H1 (cell line): ENCODE results near the gene ARPP21. TPM values are rescaled to one million over a fixed set of nuclear protein-coding genes. Genes with fewer than 3 reads are reported as not detected.

Experiments used
- CTCF ChIA-PET: fragments of 300-600 bp; sonication (Branson Sonifier 250); formaldehyde crosslinking; loops from one replicate; lab custom pipeline; 2021; ENCODE audit not compliant: partially characterized antibody; lab: Charles Lee
- POLR2A ChIA-PET: fragments of 300-600 bp; sonication (Branson Sonifier 250); formaldehyde crosslinking; loops from one replicate; lab custom pipeline; 2021; ENCODE audit warnings: inconsistent platforms; ENCODE audit not compliant: partially characterized antibody; lab: Charles Lee
- DNase-seq, 2 experiments: peaks; one replicate each; pipeline versions ENCODE4 v3.0.0 to v3.0.0-alpha.2; 2010 to 2022; ENCODE audit warnings: low spot score in 2 of 2, low read depth in 1 of 2, mixed read lengths in 1 of 2
- FAIRE-seq: peaks from 2 replicates; lab custom pipeline; 2011; peaks lifted over from hg19 to GRCh38; lab: Jason Lieb, UNC
- H2AFZ ChIP-seq: 2 replicates; pipeline ENCODE4 v1.8.1; 2012; ENCODE audit warnings: low read length, inconsistent platforms
- H2AK5ac ChIP-seq: 2 replicates; pipeline ENCODE4 v1.6.1; 2013; ENCODE audit warnings: low read depth, low read length
- H2BK120ac ChIP-seq: replicated peaks from 2 replicates; pipeline ENCODE3; 2013; ENCODE audit warnings: low read depth, low read length, inconsistent platforms
- H2BK12ac ChIP-seq: 2 replicates; pipeline ENCODE4 v1.6.1; 2013; ENCODE audit warnings: low read depth, low read length
- H2BK15ac ChIP-seq: 2 replicates; pipeline ENCODE4 v1.6.1; 2013; ENCODE audit warnings: low read length
- H2BK20ac ChIP-seq: 2 replicates; pipeline ENCODE4 v1.6.1; 2013; ENCODE audit warnings: low read length
- H2BK5ac ChIP-seq: 2 replicates; pipeline ENCODE4 v1.6.1; 2013; ENCODE audit warnings: low read depth, low read length
- H3K14ac ChIP-seq: 2 replicates; pipeline ENCODE4 v1.6.1; 2013; ENCODE audit warnings: inconsistent platforms; ENCODE audit not compliant: insufficient read length
- H3K18ac ChIP-seq: 2 replicates; pipeline ENCODE4 v1.6.1; 2013; ENCODE audit warnings: low read length; ENCODE audit errors: extremely low read depth
- H3K23ac ChIP-seq: 2 replicates; pipeline ENCODE4 v1.6.1; 2013; ENCODE audit warnings: inconsistent platforms; ENCODE audit not compliant: insufficient read length
- H3K23me2 ChIP-seq: 2 replicates; pipeline ENCODE4 v1.6.1; 2013; ENCODE audit warnings: low read depth, low read length
- H3K27ac ChIP-seq: 2 replicates; pipeline ENCODE4 v1.6.1; 2011; ENCODE audit warnings: low read depth, low read length, inconsistent platforms
- H3K27me3 ChIP-seq, 4 experiments: replicated peaks in 1 of 4; 1 replicate in 1 of 4; 2 replicates in 3 of 4; pipeline versions ENCODE4 v1.6.1 to v1.8.1; 2011 to 2013; ENCODE audit warnings: low read length in 3 of 4, mild to moderate bottlenecking in 3 of 4, inconsistent platforms in 2 of 4, mixed read lengths in 2 of 4, moderate library complexity in 1 of 4; ENCODE audit not compliant: control insufficient read depth in 3 of 4, insufficient read depth in 3 of 4; ENCODE audit errors: extremely low read depth in 1 of 4
- H3K36me3 ChIP-seq, 4 experiments: 2 replicates each; pipeline versions ENCODE4 v1.6.1 to v1.8.1; 2011 to 2013; ENCODE audit warnings: mild to moderate bottlenecking in 4 of 4, low read length in 3 of 4, moderate library complexity in 2 of 4, control low read depth in 1 of 4, inconsistent platforms in 1 of 4; ENCODE audit not compliant: insufficient read depth in 4 of 4, control insufficient read depth in 2 of 4
- H3K4ac ChIP-seq: replicated peaks from 2 replicates; pipeline ENCODE3; 2013; ENCODE audit warnings: low read length, low read depth, mixed read lengths, inconsistent platforms; ENCODE audit not compliant: insufficient read length
- H3K4me1 ChIP-seq, 4 experiments: replicated peaks in 1 of 4; 1 replicate in 1 of 4; 2 replicates in 3 of 4; pipeline versions ENCODE4 v1.6.1 to v1.8.1; 2011 to 2013; ENCODE audit warnings: low read length in 3 of 4, inconsistent platforms in 2 of 4, mixed read lengths in 1 of 4; ENCODE audit not compliant: insufficient read depth in 4 of 4, control insufficient read depth in 3 of 4
- H3K4me2 ChIP-seq, 2 experiments: 2 replicates each; pipeline versions ENCODE4 v1.6.1 to v1.8.1; 2011 to 2013; ENCODE audit warnings: low read depth in 2 of 2, low read length in 2 of 2, control low read depth in 1 of 2, inconsistent platforms in 1 of 2, mild to moderate bottlenecking in 1 of 2; ENCODE audit not compliant: insufficient read depth in 1 of 2
- H3K4me3 ChIP-seq, 4 experiments: fragments of 200-600, 300-600 bp in 1 of 4; sonication (generic), shearing (Covaris generic), sonication (Bioruptor Twin) in 1 of 4; 2 replicates each; pipeline versions ENCODE4 v1.5.1 to v1.8.1; 2011 to 2016; ENCODE audit warnings: low read length in 4 of 4, low read depth in 3 of 4, control low read depth in 2 of 4, inconsistent platforms in 2 of 4, mild to moderate bottlenecking in 2 of 4, mixed read lengths in 1 of 4, moderate library complexity in 1 of 4; ENCODE audit not compliant: insufficient read depth in 2 of 4; ENCODE audit errors: extremely low read depth in 1 of 4
- H3K56ac ChIP-seq: replicated peaks from 2 replicates; pipeline ENCODE3; 2013; ENCODE audit warnings: low read depth, mild to moderate bottlenecking, mixed read lengths, low read length, inconsistent platforms; ENCODE audit not compliant: insufficient read length
- H3K79me1 ChIP-seq: 2 replicates; pipeline ENCODE4 v1.6.1; 2013; ENCODE audit warnings: low read depth, low read length, control low read depth
- H3K79me2 ChIP-seq, 2 experiments: 2 replicates each; pipeline versions ENCODE4 v1.6.1 to v1.8.1; 2012 to 2013; ENCODE audit warnings: low read length in 2 of 2, mild to moderate bottlenecking in 2 of 2, inconsistent platforms in 1 of 2; ENCODE audit not compliant: insufficient read depth in 2 of 2, control insufficient read depth in 1 of 2
- H3K9ac ChIP-seq, 4 experiments: replicated peaks in 1 of 4; 1 replicate in 1 of 4; 2 replicates in 3 of 4; pipeline versions ENCODE4 v1.6.1 to v1.8.1; 2011 to 2013; ENCODE audit warnings: low read depth in 3 of 4, low read length in 3 of 4, control low read depth in 2 of 4, mild to moderate bottlenecking in 2 of 4, moderate library complexity in 2 of 4, inconsistent platforms in 1 of 4; ENCODE audit errors: extremely low read depth in 1 of 4
- H3K9me3 ChIP-seq, 2 experiments: 2 replicates each; pipeline versions ENCODE4 v1.6.1 to v1.8.1; 2012 to 2013; ENCODE audit warnings: mild to moderate bottlenecking in 2 of 2, moderate library complexity in 2 of 2, control low read depth in 1 of 2, inconsistent platforms in 1 of 2, low read depth in 1 of 2, low read length in 1 of 2, mixed read lengths in 1 of 2; ENCODE audit not compliant: insufficient read depth in 2 of 2
- H4K20me1 ChIP-seq, 2 experiments: replicated peaks in 1 of 2; 2 replicates each; pipeline versions ENCODE3 to v1.8.1; 2011 to 2013; ENCODE audit warnings: inconsistent platforms in 2 of 2, low read length in 2 of 2, mild to moderate bottlenecking in 1 of 2; ENCODE audit not compliant: insufficient read depth in 2 of 2, control insufficient read depth in 1 of 2
- H4K5ac ChIP-seq: 2 replicates; pipeline ENCODE4 v1.6.1; 2013; ENCODE audit warnings: low read length, low read depth, mixed read lengths, inconsistent platforms; ENCODE audit not compliant: insufficient read length
- H4K8ac ChIP-seq: 2 replicates; pipeline ENCODE4 v1.8.0; 2013; ENCODE audit warnings: mild to moderate bottlenecking, moderate library complexity, low read length, inconsistent platforms; ENCODE audit not compliant: insufficient read depth; ENCODE audit errors: extremely low read depth
- H4K91ac ChIP-seq: replicated peaks from 2 replicates; pipeline ENCODE3; 2013; ENCODE audit warnings: low read length, mixed read lengths, inconsistent platforms; ENCODE audit not compliant: insufficient read length
- CTBP2 ChIP-seq: IDR thresholded peaks from 2 replicates; pipeline ENCODE4 v1.7.0; 2011; ENCODE audit warnings: borderline replicate concordance, mild to moderate bottlenecking, moderate library complexity, mixed read lengths, low read length; ENCODE audit not compliant: insufficient read depth, insufficient read length
- EGR1 ChIP-seq: IDR thresholded peaks from 2 replicates; pipeline ENCODE4 v1.6.1; 2011; ENCODE audit warnings: low read depth, low read length, borderline replicate concordance
- HDAC2 ChIP-seq, 2 experiments: fragments of 300-600 bp in 1 of 2; sonication (generic) in 1 of 2; IDR thresholded peaks; 2 replicates each; pipeline ENCODE4 v1.6.1; 2011 to 2012; ENCODE audit warnings: low read depth in 2 of 2, low read length in 2 of 2, mild to moderate bottlenecking in 2 of 2, moderate library complexity in 2 of 2, borderline replicate concordance in 1 of 2, inconsistent platforms in 1 of 2
- HDAC6 ChIP-seq: IDR thresholded peaks from one replicate; pipeline ENCODE4 v1.7.1; 2012; ENCODE audit warnings: low read depth, mild to moderate bottlenecking, inconsistent platforms, low read length, moderate library complexity
- KDM4A ChIP-seq: IDR thresholded peaks from one replicate; pipeline ENCODE4 v1.7.1; 2012; ENCODE audit warnings: low read depth, mild to moderate bottlenecking, moderate library complexity, low read length, inconsistent platforms; ENCODE audit not compliant: severe bottlenecking
- RFX5 ChIP-seq: IDR thresholded peaks from 2 replicates; pipeline ENCODE4 v1.6.1; 2011; ENCODE audit warnings: low read depth, low read length, improper control_type of control experiment, borderline replicate concordance
- SIN3A ChIP-seq, 2 experiments: IDR thresholded peaks in 1 of 2; conservative IDR thresholded peaks in 1 of 2; 2 replicates each; pipeline ENCODE4 v1.6.1; 2011 to 2012; ENCODE audit warnings: low read length in 2 of 2, improper control_type of control experiment in 1 of 2, low read depth in 1 of 2, mild to moderate bottlenecking in 1 of 2
- SRF ChIP-seq: IDR thresholded peaks from 2 replicates; pipeline ENCODE4 v1.6.1; 2011; ENCODE audit warnings: mild to moderate bottlenecking, low read depth, low read length, moderate library complexity
- TCF12 ChIP-seq: IDR thresholded peaks from 2 replicates; pipeline ENCODE4 v1.6.1; 2011; ENCODE audit warnings: low read depth, mild to moderate bottlenecking, low read length
- TEAD4 ChIP-seq: IDR thresholded peaks from 2 replicates; pipeline ENCODE4 v1.6.1; 2012; ENCODE audit warnings: low read depth, low read length, inconsistent platforms, mixed read lengths
- USF2 ChIP-seq: IDR thresholded peaks from 2 replicates; pipeline ENCODE4 v1.6.1; 2011; ENCODE audit warnings: low read length, improper control_type of control experiment
- WGBS, 2 experiments: shearing (Covaris generic) in 1 of 2; methylation state at CpG; one replicate each; pipeline versions ENCODE4 v1.1.6 to v1.1.7; 2013 to 2015; ENCODE audit warnings: low lambda C conversion rate in 2 of 2, mixed read lengths in 2 of 2, inconsistent platforms in 1 of 2, low coverage in 1 of 2, missing lambda C conversion rate in 1 of 2; ENCODE audit not compliant: insufficient replicate concordance in 2 of 2, insufficient coverage in 1 of 2, insufficient read length in 1 of 2; ENCODE audit errors: extremely low coverage in 1 of 2, missing lambda C conversion rate in 1 of 2; 5-methylcytosine and 5-hydroxymethylcytosine counted together
- polyA plus RNA-seq, 7 experiments: library from polyadenylated mRNA; depleted of rRNA in 3 of 7; stranded (reverse) in 5 of 7; unstranded in 2 of 7; fragments of >200 nt in 5 of 7; fragments of 200-250 nt in 2 of 7; gene quantifications; 1 replicate in 5 of 7; 2 replicates in 1 of 7; 4 replicates in 1 of 7; pipeline versions ENCODE4 v1.2.1 to v1.2.3, GENCODE V29; 2011 to 2013; ENCODE audit warnings: missing spikeins in 2 of 7, mixed read lengths in 2 of 7
- total RNA-seq: library from RNA; stranded (reverse); fragmentation: NEBNext Ultra II Directional; extraction: Animal tissue kit (Norgen Biotek cat#: 25700); gene quantifications from 2 replicates; pipeline ENCODE4 v1.2.1, GENCODE V29; 2021
- TF ChIP-seq, protein P1 (sequence below): IDR thresholded peaks from 2 replicates; pipeline ENCODE4 v1.6.1; 2011; ENCODE audit warnings: low read depth, mild to moderate bottlenecking, low read length; ENCODE audit not compliant: insufficient read depth

Gene ARPP21
- total and polyA plus RNA-seq, 2 of the 8 experiments (the other 6 are each of a cell fraction or from before 2014, with no cell fraction given): not detected

DNA sequence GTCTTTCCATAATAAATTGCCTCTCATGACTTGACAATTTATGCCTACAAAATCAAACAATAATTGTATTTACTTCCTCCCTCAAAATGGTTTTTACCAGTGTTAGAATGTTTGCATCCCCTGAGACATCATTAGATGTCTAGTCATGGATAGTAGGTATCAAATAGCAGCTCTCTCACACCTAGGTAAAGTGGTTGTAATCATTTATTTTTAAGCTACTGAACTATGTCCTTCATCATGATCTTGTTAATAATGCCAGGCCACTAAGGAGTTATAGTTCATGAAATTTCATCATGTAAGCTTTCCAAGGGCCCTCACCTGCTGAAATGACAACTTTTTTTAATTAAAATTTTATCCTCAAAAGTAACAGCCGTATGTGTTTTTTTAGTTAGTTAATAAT lies 134.1 kb downstream of the ARPP21 start:
- ChIA-PET CTCF (interaction anchor here (0.7 to 1.5 kb wide), 3 partner anchors 12 to 174 kb away, joined by 3 to 4 read pairs (median 3); no protein-coding TSS in a partner anchor), POLR2A (no interaction called here)
- Histone ChIP-seq H2BK15ac (no peak overlapping the region), H3K79me2 (no peaks in the 10 kb centered on the region), H3K79me1 (no peaks in the 10 kb centered on the region), H3K4me2 (no peak overlapping the region), H2AFZ (no peak overlapping the region), H4K5ac (no peak overlapping the region), H3K23me2 (no peaks in the 10 kb centered on the region), H3K27ac (no peak overlapping the region), H3K4me1 (0 out of 7 replicates have a peak, but pooled peaks cover 0 to 3% (median 0%) of the 10 kb centered on the region in 4 experiments), H4K20me1 (no peaks in the 10 kb centered on the region), H3K14ac (no peak overlapping the region), H2BK120ac (no peak overlapping the region), H3K18ac (no peak overlapping the region), H2BK12ac (no peak overlapping the region), H4K91ac (no peak overlapping the region), H3K23ac (no peak overlapping the region), H3K27me3 (no peaks in the 10 kb centered on the region), H2BK20ac (no peak overlapping the region), H3K9me3 (no peaks in the 10 kb centered on the region), H3K4ac (no peak overlapping the region), H3K56ac (no peak overlapping the region), H3K4me3 (no peak overlapping the region), H4K8ac (no peak overlapping the region), H3K9ac (no peak overlapping the region), H3K36me3 (no peaks in the 10 kb centered on the region), H2BK5ac (no peak overlapping the region), H2AK5ac (no peak overlapping the region)
- no peak for DNase-seq
- FAIRE-seq: no peak
- 95% methylated on average over 1 of the region's 1 CpG; no CpG with 5 or more reads in 1 of the 2 experiments for WGBS, 2 experiments
- no peak for TF ChIP-seq RFX5
- TF ChIP-seq HDAC2 (IDR thresholded peaks at IDR 0.05; ENCODE audit: borderline replicate concordance in 1 of 2, low read depth in 2 of 2, low read length in 2 of 2): no peak
- no peak for TF ChIP-seq CTBP2
- TF ChIP-seq TCF12: no peak
- no peak for TF ChIP-seq TEAD4
- TF ChIP-seq KDM4A: no peak
- no peak for TF ChIP-seq USF2
- no peak for TF ChIP-seq SRF
- no peak for TF ChIP-seq EGR1
- TF ChIP-seq, protein P1, sequence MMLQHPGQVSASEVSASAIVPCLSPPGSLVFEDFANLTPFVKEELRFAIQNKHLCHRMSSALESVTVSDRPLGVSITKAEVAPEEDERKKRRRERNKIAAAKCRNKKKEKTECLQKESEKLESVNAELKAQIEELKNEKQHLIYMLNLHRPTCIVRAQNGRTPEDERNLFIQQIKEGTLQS: no peak
- TF ChIP-seq HDAC6: no peak
- no peak for TF ChIP-seq SIN3A (conservative IDR thresholded peaks at IDR 0.05 in 1 of 2, IDR thresholded peaks at IDR 0.05 in 1 of 2; ENCODE audit: low read depth in 1 of 2, low read length in 2 of 2)
